CD4-positive, alpha-beta T cell treated with Interferon gamma for 1 hour (primary cell): ENCODE data around the gene ACY1.
"Not testable (repeated sequence)": the region's sequence is repeated elsewhere in the genome, so short reads cannot be mapped to it uniquely, and the experiment has no call there.

Source experiments
- DNase-seq: peaks from one replicate; pipeline ENCODE4 v3.0.0-alpha.2; 2020

ACY1 gene

GRCh38 chr3:52030714-52031310 is 47.5 kb downstream of the ACY1 start:
- DNase-seq: no peak

DNA sequence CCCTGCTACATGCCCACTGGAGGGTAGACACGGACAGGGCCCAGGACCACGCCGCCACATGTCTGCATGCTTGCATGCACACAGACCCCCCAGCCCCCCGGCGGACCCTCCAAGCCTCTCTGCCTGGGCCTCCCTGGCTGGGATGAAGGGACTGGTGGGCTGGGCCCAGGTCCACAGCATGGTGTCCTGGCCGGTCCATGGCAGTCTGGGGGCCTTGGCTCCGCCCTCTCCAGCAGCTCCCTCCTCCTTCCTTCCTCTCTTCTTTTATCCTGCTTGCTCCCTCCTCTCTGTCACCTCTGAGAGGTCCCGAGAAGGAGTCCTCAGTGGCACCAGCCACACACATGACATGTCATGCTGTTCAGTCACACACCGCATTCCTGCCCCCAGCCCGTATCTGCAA is 48.6 kb downstream of the ACY1 start:
- no peak for DNase-seq

DNA sequence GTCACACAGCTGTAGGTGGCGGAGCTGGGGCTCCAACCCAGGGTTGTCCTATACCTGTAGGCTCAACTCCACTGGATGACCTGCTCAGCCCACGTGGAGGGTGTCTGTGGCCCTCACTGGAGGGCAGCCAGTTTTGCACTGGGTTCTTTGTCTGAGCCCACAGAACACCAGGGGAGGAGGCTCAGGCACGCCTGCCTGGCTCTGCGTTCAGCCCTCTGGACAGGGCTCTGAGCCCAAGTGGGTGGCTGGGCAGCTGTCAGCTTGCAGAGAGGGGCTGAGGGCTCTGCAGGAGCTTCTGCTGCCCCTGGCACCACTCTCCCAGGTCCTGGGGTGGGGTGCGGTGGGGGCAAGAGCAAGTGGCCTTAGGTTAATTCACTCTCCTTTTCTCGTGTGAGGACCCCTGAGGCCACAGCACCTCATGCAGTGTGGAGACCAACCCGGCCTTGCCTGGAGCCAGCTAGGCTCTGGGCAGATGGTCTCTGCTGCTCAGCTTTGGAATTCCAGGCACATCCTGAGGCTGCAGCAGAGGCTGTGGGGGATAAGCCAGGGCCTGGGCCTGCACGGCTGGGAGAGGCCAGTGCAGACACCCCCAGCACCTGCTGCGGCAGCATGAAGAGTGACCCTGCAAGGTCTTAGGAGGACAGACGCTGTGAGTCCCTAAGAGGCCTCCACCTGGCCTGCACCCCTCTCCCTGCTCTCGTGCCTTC is 49.5 kb downstream of the ACY1 start:
- DNase-seq: no peak

GRCh38 chr3:52033748-52034147 is 50.4 kb downstream of the ACY1 start:
- DNase-seq: not testable (repeated sequence)

DNA sequence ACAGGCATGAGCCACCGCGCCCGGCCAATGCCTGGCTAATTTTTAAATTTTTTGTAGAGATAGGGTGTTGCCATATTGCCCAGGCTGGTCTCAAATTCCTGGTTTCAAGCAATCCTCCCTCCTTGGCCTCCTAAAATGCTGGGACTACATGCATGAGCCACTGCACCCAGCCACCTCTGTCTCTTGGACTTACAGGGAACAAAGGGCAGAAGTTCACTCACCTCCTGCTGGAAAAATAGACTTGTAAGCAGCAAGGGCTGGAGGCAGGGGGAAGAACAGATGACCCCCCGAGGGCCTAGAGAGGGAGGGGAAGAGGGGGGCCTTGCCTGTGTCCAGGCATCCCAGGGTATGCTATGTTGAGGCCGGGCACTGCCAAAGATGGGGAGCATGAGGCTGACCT is 50.9 kb downstream of the ACY1 start:
- DNase-seq: no peak

DNA sequence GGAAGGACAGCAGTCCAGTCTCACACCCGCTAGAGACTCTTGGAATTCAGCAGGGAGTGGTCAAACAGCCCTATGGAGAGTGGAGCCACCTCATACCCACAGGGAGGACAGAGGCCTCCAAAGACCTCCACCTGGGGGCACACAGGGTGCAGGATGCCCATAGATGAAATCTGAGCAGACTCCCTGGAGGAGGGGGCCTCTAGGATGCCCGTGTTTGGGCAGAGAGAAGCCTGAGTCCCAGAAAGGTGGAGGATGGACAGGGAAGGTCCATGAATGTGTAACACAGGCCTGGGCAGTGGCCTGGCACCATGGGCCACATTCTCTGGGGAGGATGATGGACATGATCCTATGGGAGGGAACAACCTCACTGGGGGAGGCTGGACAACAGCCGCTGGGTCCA is 51.3 kb downstream of the ACY1 start:
- DNase-seq: no peak

DNA sequence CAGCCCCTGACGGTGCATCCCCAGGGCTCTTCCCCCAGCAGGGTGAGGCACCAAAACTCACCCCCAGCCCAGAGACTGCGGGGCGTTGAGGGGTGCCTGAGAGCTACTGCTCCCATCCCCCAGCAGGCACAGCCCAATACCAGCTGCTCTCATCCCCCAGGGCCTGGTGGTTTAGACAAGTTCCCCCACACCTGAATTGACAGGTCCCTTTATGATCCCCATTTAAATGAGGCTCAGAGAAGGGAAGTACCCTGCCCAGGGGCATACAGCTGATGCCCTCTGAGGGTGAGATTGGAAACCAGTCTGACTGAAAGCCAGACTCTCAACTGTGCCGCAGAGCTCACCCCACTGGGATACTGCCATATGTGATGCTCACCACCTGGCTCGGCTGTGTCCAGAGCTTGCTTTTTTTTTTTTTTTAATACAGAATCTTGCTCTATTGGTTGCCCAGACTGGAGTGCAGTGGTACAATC is 52.9 kb downstream of the ACY1 start:
- no peak for DNase-seq

DNA sequence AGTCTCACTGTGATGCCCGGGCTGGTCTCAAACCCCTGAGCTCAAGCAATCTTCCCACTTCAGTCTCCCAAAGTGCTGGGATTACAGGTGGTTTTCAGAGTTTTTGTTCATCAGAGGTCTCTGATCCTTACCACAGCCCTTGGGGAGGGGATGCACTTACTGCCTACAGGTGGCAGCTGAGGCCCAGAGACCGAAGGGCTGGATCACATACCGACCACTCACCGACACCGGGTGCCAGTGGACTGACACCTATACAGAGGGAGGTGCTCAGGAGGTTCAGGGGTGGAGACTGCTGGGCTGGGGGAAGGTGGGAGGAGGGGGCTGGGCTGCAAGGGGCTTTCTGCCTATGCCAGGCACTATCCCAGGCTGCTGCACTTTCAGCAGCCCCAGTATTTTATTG is 53.5 kb downstream of the ACY1 start:
- DNase-seq: no peak

DNA sequence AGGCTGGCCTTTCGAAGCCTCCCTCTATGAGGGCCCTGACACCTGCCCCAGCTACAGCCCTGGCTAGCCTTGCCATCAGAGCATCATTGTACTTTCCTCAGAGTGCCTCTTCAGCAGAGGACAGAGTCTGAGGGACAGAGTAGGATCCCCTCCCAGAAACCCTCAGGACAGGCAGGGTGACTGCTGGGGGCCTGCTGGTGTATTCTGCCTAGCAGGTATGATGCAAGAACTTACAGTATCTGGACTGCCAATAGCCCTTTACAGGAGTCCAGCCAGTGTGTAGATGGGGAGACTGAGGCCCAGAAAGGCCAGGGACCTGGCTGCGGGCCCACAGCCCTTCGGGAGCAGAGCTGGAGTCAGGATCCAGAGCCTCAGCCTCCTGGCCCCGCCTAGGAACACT is 54.0 kb downstream of the ACY1 start:
- no peak for DNase-seq

DNA sequence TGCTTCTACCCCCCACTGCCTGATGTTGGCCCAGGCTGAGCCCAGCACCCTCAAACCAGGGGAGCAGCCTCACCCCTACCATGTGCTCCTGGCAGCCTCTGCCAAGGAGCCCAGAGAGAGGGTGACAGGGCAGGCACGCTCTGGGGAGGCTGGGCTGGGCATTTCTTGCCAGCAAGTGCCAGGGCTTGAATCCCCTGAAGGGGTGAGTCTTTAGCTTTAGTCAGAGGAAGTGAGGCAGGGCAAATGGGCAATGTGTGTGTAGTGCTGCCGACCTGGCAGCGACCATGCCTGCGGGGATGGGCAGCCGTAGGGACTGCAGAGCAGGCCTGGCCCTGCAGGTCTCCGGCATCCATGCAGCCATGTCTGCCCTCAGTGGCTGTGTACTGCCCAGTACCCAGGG is 54.9 kb downstream of the ACY1 start:
- no peak for DNase-seq
